ENCODE results near the gene ESR1.

The ESR1 gene

DNA sequence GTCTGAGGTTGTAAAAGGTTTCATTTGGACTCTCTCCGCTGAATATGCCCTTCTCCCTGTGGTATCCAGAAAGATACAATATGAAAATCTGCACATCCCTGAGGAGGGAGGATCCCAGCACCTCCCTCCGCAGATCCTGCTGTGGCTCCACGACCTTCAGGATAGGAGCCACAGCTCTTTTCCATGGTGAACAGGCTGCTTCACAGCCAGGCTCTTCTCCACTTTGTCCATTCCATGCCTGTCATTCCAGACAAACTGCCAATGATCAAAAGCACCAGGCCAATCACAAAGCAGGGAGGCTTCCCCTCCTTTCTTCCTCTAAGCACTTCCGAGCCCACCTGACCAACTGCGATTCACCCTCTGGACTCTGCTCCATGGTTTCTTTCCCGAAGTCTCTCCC lies 339.8 kb downstream of the ESR1 start:
- DNase-seq, result no peak

DNA sequence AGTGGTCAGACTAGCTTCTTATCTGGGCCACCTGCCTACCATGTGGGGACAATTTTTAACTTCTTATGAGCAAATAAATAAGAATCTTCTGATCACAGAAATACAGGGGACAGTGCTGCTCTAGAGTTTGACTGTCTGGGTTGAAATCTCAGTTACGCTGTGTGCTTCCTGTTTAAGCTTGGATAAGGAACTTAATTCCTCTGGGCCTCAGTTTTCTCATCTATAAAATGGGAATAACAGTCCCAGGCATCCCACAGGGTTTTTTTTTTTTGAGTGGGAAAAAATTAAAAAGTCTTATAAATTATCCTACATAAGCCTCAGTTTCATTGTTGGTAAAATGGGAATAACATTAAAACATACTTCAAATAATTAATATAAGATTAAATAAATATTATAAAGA lies 340.9 kb downstream of the ESR1 start:
- DNase-seq, result no peak

DNA sequence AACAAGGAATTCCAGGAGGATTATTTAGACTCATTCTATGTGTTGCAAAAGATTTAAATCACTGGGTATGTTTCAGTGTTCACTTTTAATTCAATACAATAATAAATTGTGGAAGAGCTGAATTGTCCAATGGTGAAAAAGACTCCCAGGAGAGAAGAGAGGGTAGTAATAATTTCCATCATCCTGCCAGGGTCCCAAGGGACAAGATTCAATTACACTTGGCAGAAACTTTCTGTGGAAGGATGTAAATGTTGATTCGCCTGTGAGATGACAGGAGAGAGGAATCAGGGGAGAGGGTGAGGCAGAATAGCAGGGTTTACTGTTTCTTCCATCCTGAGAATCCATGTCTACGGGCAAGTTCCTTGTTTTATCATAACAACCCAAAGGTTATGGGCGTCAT lies 342.7 kb downstream of the ESR1 start:
- no peak for DNase-seq

DNA sequence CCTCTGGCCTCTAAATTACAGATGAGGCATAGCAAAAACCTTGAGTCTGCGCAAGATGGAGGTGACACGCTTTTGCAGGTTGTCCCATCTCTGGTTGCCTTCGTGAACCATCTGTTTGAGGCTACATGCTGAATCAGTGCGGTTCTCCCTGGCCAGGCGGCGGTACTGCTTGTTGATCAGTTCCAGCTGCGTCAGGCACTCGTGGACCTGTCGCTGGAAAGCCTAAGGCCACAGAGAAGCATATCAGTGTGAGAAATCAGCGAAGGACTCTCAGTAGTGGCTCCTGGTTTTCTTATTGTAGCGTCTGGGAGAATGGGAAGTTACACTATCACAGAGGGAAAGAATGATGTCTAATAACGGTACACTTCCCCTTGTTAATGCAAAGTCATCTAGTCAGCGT lies 344.4 kb downstream of the ESR1 start:
- DNase-seq, result no peak

DNA sequence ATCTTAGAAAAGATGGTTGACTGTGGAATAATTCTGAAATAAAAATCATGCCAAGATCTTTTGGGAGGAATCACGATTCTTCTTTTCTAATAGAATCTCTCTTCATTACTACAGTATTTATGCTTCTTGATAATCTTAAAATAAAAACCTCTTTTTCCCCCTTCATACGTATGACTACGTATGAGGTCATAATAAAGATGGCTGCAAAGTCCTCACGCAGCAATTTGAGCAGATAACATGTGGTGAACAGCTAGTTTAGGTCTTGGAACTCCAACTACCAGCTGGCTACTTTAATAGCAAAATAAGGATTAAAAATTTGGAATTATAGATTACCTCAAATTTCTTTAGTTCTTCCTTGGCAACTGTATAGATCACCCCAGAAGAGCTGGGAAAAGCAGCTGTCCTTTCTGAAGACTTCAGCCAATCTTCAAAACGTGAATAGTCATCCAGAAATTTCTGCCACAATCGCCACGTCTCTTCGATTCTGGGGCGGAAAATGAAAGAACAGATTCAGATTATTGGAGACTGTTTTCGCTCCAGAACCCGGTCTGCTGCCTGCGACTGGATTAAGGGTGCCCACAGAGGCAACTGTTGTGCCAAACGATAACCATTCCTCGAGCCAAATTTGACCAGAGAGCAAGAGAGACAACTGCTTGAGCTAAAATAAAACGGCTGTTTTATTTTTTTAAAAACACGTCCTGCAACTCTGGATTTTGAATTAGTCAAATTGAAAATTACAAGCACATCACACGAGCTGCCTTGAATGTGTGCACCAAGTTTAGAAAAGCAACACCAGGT lies 347.3 kb downstream of the ESR1 start:
- DNase-seq, result no peak

DNA sequence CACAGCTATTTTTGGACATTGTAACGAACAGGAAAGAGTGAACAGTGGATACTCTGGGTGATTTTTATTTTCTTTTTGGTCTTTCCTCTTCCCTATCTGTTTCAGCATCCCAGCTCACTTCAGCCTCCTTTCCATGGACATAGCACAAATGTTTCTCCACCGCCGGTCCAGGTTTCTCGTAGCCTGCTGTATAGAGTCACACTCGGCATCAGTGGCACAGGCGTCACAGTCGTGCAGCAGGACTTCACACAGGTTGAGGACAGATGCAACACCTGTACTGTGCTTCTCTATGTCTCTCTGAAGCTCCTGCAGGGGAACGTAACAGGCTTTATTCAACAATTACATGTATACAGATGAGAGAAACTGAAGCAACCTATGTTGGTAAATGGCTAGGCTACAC lies 348.3 kb downstream of the ESR1 start:
- DNase-seq, result no peak

DNA sequence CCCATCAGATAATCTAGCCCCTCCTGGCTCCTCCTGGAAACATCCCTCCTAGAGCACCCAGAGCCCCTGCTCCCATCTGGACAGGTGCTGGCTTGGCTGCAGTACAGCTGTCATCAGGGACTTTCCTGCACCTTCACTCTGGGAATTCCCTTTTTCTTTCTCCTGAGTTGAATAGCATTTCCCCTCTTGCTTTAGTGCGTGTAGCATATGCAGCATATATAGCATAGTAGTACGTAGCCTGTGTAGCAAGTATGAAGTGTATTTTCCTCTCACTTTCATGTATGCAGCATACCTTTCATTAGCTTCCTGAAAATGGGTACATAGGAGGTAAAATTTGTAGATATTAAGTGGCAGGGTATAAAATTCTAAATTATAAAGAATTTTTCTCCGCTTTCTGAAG lies 352.9 kb downstream of the ESR1 start:
- DNase-seq, result no peak

DNA sequence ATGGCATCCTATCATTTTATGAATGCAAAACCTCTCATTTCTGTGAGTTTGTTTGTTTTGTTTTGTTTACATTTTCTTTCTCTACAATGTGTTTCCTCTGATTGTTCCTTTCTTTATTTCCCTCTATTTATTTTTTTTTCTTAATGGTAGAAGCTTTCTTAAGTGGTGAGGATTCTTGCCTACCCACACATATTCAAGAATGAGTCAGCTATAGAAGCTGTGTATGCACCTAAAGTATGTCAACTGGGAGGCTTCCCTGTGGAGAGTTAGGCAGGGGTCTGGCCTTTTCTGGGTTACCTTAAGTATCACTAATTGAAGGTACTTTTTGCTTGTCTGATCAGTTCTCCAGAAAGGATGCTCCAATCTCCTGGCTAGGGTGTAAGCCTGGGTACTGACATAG lies 354.0 kb downstream of the ESR1 start:
- no peak for DNase-seq

DNA sequence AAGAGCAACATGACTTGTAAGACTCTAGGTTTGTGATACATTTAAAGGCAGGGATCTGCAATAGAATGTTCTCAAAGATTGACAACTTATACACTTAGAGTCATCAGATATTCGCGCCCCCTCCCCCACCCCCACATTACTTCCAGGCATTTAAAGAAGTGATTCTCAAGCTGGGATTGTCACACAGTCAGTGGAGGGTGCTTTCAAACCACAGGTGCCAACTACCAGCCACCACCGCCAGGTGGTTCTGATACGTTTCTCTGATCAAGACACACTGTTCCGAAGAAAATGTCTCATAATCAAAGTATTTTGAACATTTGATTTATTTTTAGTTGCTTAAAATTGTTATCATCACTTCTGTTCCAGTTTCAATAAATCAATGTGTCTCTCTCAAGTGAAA lies 357.5 kb downstream of the ESR1 start:
- DNase-seq, result no peak

DNA sequence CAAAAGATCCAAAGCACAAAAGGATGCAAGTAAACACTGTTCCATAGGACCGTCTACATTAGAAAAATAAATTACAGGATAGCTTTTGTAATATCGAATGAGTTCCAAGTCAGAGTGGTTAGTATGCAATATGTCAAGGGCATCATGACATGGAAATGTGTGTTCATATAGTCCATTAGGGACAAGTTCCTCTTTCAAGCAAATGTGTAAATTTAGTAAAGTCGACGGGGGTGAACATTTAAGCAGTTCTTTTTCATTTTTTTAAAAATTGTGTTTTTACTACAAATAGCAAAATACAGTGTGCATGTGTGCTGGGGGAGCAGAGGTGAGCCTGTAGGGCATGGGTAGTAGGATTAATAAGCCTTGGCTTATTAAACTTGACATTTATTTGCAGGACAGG lies 359.0 kb downstream of the ESR1 start:
- DNase-seq, result no peak

DNA sequence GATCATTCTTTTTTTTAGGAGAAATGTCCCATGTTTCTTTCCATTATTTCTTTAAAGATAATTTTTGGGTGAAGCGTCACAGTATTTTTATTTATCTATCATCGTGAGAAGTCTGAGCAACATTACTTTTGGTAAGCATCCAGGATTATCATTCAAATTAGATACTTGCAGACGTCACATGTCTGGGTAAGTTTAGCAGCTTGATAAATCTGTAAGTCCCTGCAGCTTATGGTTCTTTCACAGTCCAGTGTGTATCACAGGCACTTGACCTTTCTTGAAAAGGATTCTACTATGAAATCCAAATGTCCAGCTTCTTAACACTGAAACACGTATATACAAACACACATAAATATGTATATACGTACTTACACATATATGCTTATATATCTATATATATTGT lies 359.4 kb downstream of the ESR1 start:
- no peak for DNase-seq

DNA sequence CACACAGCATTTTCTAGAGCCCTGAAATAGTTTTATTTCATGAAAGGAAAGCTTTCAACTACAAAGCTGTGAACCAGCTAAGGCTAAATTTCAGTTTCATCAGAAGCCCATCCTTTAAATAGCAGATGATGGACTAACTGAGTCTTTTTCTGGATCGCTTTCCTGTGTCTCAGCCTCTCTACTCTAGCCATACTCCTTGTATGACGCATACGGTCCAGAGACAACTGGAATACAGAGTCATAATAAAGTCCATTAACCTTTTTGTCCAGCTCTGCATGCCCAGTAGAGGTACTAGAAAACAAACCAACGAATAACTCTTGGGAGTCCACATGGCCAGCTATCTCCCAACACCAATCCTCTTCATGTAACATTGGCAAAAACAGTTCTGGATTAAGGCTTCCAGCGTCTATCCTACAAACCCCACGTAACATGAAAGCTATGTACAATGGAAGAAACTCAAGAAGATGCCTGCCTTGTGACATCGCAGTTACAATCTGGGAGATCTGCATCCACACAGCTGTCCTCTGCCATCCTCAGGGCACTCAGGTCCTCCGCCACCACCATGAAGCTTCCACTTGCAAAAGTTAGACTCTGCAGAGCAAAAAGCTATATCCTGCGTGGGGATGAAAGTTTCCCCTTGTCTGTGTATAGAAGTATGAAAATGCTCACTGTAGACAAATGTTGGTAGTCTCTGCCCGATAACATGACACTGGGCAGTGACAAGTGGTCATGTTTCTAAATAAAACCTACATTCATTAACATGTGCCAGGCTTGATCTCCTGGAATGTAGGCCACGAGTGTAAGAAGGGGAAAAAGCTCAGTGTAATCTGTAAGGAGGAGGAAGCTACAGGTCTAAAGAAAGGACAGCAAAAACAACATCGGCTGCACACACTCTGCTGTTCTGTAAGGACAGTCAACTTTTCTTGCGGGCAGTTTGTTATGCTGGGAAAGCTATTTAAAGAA lies 360.4 kb downstream of the ESR1 start:
- DNase-seq, result no peak

DNA sequence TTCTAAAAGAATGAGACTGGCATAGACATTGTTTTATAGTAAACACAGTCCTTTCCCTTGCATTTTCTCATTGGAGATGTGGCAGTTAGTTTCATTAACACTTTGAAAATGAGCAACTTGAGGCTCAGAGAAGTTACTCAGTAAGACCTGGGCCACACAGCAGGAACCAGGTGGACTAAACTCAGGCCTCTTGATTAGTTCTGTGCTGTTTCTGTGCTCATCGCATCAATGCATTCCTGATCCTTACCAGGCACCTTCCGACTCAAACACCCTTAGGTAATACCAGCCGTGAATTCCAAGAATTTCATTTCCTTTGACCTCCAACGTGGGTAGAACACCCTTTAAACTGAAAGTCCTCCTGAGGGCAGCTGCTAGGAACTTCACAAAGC lies 362.8 kb downstream of the ESR1 start:
- DNase-seq, result no peak

DNA sequence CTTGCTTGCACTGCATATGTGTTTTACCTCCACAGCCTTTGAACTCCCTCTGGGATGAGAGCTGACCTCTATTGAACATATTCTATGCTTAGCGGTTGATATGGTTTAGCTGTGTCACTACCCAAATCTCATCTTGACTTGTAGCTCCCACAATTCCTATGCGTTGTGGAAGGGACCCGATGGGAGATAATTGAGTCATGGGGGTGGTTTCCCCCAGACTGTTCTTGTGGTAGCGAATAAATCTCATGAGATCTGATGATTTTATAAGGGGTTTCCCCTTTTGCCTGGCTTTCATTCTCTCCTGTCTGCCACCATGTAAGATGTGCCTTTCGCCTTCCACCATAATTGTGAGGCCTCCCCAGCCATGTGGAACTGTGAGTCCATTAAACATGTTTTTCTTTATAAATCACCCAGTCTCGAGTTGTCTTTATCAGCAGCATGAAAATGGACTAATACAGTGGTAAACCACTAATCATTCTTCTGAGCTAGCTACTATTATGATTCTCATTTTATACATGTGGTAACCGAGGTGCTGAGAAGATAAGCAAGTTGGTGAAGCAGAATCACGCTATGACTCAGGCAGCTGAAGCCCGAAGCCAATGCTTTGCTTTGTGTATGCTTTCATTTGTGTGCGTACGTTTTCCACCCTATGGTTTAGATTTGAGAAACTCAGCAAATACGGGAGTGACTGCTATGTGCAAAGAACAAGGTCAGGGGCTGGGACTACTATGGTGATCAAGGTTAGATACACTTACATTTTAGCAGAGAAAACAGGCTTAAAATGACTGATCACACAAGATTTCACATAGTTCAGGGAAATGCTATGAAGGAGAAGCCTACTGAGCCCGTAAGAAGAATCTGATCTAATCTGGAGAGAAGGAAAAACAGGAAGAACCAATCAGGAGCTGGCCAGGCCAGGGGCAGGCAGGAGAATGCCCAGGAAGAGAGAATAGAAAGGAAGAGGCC lies 363.5 kb downstream of the ESR1 start:
- no peak for DNase-seq

DNA sequence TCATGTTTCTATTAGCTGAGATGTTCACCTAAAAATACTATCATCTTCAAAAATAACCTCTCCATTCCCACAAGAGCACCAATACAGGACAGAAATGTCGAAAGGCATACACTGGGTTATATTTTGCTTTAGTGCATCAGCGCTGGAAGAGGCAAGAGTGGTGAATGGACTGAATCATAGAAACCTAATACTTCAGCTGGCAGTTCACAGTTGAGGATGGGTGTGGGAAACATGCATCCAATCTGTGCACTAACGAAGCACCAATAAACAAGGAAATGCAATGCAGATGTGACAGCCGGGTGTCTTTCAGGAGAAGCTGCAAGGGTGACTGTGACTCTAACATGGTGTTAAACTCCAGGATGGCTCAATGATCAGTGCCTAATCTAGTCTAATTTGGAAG lies 365.8 kb downstream of the ESR1 start:
- no peak for DNase-seq

DNA sequence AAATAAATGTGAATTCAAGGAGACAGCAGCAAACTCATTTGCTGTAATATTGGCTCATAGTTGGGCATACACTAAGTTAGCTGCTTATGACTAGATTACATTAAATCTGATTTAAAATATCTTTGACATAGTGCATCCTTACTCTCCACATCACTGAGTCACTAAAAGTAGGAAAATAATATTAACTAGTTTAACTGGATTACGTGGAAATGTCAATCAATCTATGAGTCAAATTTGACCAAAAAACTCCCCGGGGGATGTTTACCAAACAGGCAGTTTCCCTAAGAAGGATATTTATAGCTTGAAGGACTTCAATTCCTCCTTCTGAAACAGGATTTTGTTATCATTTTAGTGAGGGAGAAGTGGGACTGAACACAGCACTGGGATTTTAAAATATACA lies 366.5 kb downstream of the ESR1 start:
- no peak for DNase-seq

DNA sequence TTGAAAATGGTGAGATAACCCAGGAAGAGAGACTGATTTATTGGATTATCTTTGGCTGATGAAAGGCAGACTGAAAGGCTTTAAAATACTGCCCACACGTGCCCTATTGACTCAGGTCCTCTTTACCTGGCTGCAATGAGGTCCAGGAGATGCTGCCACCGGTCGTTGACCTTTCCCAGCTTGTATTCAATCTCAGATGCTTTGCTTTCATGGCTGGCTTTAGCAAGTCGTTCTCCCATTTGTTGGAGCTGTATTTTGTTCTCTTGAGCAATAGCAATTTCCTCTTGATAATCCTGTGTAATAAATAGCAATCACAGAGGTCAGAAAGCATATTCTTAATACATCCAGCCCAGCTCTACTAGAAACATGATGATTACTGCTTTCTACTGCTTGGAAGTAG lies 368.8 kb downstream of the ESR1 start:
- DNase-seq, result no peak

Measured in DMS 273 treated with DMSO at 0.1 percent for 48 hours (cell line).